Amygdala (tissue), 56 donors: ENCODE measurements around the gene ZSWIM3.
"Not testable (repeated sequence)": the region's sequence is repeated elsewhere in the genome, so short reads cannot be mapped to it uniquely, and the experiment has no call there.

ENCODE experiments used
- DNase-seq, 56 donors: peaks; one replicate each; lab custom pipeline; 2025; lab: John Stamatoyannopoulos, UW

Gene ZSWIM3

DNA sequence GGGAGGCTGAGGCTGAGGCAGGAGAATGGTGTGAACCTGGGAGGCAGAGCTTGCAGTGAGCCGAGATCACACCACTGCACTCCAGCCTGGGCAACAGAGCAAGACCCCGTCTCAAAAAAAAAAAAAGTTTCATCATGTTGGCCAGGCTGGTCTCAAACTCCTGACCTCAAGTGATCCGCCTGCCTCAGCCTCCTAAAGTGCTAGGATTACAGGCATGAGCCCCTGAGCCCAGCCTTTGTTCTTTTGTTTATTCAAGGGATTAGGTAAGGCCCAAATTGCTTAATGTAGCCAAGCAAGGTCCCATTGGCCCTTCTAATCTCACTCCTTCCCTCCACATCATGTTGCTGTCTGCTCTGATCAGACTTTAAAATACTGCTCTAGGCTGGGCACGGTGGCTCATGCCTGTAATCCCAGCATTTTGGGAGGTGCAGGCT lies 27.7 kb upstream of the ZSWIM3 start:
- DNase-seq = not testable (repeated sequence)

DNA sequence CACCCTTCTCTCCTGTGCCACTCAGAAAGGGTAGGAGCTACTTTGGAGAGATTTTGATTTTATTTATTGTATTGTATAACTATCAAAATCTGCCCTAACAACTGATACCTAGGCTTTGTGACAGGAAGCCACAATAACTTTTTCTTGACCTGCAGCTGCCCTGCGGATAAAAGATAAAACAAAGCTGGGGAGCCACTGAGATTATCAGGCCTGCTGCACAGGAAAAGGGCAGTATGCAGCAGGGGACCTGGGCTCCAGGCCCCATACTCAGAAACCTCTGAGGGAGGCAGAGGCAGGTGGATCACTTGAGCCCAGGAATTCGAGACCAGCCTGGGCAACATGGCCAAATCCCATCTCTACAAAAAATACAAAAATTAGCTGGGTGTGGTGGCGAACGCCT lies 24.8 kb upstream of the ZSWIM3 start:
- DNase-seq = no peak

DNA sequence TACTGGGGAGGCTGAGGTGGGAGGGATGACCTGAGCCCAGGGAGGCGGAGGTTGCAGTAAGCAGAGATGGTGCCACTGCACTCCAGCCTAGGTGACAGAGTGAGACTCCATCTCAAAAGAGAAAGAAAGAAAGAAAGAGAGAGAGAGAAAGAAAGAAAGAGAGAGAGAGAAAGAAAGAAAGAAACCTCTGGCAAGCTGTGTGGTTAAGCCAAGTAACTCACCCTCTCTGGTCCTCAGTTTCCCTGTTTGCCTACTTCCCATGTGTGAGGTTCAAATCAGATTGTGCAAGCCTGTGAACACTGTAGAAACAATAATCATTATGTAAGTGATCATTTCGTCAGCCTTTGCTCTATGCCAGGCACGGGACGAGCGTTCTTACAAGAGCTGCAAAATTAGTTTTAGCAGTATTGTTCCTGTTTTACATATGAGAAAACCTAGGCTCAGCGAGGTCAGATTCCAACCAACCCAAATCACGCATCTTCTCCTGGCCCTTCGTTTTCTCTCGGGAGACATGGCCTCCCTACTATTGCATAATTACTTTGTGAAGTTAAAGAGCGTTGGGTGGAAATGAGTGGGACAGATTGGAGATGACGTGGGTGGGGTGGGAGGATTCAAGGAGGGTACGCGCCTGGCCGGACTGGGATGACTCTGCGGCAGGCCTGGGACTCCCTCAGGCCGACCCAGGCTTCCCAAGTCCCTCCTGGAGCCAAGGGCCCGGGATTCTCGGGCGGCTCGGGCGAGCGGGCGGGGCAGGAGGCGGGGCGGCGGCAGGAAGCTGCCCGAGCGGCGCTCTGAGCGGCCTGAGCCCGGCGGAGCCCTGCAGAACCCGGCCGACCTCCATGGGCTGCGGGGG lies 24.2 kb upstream of the ZSWIM3 start, which contains the start of gene SNX21:
Gene SNX21 (plus strand): TSS at position 770 of the 853 bp plus-strand sequence. CDS start 121 bp downstream, outside the sequence.
- peak in 49 of 56 donors; percentile 16 to 80 (median 60) for DNase-seq

DNA sequence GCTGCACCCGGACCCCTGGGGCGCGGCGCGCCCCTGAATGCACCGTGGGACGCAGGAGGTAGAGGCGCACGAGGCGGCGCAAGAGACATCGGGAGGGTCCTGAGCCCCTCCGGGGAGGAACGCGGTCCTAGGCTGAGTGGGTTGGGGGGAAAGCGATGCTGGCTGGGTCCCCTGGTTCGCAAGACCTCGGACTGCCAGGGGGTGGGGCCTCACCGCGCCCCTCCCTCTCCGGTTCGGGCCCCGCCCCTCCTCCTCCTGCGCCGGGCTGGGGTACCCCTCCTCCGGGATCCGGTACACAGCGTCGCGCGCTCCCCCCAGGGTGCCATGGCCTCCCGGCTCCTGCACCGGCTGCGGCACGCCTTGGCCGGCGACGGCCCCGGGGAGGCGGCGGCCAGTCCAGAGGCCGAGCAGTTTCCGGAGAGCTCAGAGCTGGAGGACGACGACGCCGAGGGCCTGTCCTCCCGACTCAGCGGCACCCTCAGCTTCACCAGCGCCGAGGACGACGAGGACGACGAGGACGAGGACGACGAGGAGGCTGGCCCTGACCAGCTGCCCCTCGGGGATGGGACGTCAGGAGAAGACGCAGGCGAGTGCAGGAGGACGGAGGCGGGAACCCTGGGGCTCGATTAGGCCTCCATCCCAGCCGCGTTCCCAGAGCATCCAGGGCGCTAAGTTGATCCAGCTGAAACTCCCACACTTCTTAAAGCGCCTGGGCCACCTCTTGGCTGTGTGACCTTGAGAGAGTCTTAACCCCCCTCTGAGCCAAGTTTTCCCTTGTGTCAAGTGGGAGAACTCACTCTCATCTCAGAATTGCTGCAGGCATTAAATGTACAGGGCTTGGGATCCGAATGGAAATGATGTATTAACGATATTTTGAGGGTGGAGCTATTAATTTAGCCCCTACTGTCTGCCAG lies 23.3 kb upstream of the ZSWIM3 start:
- peak in 48 of 56 donors; percentile 16 to 80 (median 64) for DNase-seq

DNA sequence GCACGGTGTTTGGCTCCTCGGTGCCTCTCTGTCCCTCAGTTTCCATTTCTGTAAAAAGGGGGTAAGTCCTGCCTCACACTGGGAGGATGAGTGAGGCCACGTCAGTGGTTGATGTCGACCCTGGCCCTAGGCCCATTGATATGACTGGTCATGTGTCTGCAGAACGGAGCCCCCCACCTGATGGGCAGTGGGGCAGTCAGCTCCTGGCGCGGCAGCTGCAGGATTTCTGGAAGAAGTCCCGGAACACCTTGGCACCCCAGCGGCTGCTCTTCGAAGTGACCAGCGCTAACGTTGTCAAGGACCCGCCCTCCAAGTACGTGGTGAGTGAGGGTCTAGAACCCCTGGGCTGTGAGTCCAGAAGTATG lies 22.6 kb upstream of the ZSWIM3 start:
- DNase-seq = peak in 1 of 56 donors; percentile 38

DNA sequence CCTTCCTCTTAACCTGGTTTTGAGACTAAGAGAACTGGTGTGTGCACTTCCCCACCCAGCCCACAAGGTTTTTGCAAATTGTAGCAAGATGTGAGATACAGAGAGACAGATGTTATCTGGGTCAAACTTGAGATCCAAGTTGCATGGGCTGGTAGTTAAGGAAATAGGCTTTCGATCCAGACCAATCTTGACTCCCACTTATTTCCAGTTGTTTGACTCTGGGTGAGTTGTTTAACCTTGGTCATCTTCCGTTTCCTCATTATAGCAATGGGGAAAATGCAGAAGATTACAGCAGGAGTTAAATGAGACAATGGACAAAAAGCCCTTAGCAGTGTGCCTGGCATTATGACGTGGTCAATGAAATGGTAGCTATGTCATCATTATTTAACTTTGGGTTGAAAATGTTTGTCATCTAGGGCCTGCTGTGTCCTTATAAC lies 22.1 kb upstream of the ZSWIM3 start:
- DNase-seq = no peak

DNA sequence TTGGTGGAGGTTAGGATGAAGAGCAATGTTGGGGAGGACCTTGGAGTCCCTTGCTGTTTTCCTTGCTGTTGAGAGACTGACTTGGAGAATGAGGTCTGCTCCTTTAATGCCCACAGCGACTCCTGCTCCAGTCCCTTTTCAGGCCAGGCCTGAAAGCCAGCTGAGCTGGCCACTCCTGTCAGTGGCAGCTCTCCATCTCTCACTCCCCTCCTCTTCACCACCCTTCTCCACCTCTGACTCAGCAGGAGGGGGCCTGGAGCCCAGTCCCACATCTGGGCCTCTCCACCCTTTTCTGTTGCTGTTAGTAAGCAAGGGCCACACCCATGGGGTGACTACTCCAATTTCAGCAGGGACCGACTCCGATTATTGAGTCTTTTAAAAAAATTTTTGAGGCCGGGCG lies 21.6 kb upstream of the ZSWIM3 start:
- peak in 2 of 56 donors; percentile 11 to 17 for DNase-seq

DNA sequence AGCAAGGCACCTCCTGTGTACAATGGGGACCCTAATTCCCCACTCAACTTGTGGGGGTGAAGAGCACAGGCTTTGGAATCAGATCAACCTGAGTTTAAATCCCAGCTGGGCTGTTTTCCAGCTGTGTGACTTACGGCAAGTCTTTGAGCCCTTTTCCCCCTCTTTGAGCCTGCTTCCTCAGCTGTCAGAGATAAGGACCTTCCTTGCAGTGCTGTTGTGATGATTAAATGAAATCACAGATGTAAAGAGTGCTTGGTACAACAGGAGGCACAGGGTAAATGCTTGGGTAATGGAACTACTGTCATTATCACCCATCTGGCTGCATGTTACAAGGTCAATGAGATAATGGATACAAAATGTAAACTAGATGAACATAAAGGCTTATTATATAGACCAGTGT lies 20.6 kb upstream of the ZSWIM3 start:
- no peak for DNase-seq

DNA sequence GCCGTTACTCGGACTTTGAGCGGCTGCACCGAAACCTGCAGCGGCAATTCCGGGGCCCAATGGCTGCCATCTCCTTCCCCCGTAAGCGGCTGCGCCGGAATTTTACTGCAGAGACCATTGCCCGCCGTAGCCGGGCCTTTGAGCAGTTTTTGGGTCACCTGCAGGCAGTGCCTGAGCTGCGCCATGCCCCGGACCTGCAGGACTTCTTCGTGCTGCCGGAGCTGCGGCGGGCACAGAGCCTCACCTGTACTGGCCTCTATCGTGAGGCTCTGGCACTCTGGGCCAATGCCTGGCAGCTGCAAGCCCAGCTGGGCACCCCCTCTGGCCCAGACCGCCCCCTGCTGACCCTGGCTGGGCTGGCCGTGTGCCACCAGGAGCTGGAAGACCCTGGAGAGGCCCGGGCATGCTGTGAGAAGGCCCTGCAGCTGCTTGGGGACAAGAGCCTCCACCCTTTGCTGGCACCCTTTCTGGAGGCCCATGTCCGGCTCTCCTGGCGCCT lies 16.7 kb upstream of the ZSWIM3 start:
- peak in 1 of 56 donors; percentile 12 for DNase-seq

DNA sequence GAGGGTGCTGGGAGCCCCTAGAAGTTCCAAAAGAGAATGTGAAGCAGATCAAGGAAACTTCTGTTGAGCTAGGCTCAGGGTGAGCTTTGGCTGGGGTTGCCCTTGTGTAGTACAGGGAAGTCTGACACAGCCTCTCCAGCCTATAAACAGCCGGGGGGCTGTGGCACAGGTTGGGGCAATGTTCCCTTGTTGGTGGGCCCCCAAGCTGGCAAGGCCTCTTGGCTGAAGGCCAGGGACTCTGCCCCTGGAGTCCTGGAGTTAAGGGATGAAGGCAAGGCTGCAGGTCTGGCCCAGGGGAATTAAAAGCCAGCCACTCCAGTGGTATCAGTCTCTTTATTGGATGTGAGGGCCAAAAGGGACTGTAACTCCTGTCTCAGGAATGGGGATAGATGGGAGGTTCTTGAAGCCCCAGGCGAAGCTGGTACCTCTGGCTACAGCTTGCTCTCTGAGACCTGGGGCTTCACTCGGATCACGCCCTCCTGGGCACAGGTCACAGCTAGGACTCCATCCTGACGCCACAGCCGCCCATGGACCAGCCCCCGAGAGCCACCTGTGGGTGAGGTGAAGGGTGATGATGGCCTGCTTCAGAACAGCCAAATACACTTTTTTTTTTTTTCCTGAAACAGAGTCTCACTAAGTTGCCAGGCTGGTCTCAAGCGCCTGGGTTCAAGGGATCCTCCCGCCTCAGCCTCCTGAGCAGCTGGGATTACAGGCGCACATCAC lies 15.8 kb upstream of the ZSWIM3 start:
- DNase-seq = no peak

DNA sequence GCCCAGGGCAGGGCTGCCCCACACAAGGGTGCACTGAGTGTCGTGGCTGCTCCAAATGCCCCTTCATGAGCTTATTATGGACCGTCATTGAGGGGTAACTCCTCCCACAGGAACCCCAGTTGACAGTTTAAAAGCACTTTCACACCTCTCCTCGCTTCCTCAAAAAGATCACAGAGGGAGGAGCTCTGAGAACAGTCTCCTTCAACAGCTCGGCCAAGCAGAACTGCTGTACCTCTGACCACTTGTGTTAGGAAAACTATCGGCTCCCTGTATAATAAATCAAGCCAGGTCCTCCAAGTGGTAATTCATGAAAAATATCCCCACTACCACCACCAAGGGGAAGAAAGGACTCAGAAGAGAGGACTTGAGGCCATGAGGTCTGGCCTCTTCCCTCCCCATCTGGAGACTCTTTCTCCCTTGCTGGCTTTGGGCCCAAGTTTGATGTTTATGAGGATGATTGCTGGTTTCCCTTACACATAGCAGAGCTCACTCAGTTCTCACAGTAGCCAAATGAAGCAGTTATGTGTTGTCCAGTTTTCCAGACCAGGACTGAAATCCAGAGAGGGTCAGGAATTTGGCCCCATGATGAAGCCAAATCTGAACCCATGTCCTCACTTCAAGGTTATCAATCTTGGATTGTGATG lies 15.1 kb upstream of the ZSWIM3 start:
- DNase-seq = no peak

DNA sequence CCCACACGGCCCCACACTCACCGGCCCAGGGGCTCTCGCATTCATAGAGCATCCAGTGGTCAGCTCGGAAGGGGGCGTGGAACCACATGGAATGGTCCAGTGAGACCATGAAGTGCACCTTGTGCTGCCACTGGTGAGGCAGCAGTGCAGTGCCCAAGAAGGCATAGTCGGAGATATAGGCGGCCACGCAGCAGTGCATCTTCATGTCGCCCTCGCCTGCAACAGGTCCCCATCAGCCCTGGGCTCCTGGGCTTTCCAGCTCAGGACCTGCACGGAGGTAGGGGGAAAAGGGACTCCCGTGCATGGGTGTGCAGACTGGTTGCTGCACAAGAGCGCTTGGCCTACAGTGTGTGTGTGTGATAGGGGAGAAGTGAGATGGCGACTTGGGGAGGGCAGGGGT lies 13.9 kb upstream of the ZSWIM3 start:
- DNase-seq = no peak

DNA sequence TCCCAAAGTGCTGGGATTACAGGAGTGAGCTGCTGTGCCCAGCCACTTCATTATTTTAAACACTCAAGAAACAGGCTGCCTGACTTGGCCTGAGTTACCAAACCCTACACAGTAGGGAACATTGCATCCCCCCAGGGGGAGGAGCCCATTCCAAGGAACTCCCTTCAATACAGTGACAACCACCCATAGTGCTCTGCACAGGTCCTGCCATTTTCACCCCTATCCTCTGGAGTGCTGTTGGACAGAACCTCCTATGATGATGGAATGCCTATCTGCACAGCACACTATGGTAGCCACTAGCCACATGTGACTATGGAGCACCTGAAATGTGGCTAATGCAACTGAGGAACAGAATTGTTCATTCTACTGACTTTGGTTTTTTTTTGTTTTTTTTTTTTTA lies 12.0 kb upstream of the ZSWIM3 start:
- no peak for DNase-seq

DNA sequence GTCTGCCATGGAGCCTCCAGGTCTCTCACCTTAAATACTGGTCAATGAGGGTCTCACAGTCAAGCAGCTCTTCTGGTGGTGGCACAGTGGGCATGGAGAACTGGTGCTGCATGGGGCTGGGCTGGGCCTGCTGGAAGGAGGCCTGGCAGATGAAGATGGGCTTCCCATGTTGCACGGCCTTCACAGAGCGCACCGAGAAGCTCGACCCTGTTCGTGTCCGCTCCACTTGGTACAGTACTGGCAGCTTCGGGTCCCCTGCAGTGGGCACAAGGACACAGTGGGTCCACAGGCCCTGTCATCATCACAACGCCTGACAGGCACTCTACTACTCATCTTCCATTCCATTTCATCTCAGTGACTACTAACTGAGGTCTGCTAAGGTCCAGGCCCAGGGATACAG lies 9.0 kb upstream of the ZSWIM3 start:
- DNase-seq = no peak

DNA sequence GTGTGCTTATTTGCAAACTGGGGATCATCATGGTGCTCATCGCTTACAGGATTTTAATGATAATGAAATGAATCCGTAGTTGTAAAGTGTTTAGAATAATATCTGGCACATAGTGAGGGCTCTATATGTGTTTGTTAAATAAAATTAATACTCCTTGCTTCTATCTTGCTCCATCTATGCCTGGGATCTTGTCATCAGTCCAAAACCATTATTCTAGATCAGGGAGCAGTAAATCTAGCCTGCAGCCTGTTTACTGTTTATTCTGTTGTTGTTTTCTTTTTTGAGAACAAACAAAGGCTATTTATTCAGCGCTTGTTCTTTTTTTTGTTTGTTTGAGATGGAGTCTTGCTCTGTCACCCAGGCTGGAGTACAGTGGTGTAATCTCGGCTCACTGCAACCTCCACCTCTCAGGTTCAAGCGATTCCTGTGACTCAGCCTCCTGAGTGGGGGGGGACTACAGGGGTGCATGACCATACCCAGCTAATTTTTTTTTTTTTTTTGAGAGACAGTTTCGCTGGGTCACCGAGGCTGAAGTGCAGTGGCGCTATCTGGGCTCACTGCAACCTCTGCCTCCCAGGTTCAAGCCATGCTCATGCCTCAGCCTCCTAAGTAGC lies 8.3 kb upstream of the ZSWIM3 start:
- no peak for DNase-seq

DNA sequence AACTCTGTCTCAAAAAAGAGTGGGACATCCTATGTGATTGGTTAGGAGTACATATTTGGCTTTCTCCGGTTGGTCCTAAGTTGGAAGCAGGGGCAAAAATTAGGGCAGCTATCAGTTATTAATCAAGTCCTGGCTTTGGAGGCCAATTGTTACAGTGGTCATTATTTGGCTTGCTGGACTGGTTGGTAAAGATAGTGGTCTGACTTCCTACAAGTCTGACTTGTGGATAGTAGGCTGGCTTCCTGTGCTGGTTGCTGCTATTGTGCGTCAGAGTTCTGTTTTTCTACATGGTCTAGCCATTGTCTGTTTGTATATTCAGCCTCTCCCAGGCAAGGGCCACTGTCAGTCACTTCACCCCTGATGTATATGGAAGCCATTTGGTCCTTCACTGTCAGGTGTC lies 7.2 kb upstream of the ZSWIM3 start:
- no peak for DNase-seq

DNA sequence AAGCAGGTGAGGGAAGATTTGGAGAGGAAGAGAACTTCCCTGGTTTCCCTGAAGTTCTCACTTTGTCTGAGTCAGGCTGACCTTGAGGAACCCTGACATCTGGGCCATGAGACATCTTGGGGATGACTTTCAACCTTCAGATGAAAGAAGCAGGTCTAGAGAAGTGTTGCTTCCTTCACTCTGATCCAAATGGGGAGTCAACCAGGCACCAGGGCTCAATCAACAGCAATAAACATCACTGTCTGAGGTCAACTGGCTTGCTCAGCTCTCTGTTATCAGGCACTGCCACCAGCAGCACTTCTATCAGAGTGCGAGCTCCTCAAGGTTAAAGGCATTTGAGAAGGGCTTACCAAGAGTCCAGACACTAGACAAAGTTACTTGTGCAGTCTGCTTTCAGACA lies 6.5 kb upstream of the ZSWIM3 start:
- DNase-seq = no peak

DNA sequence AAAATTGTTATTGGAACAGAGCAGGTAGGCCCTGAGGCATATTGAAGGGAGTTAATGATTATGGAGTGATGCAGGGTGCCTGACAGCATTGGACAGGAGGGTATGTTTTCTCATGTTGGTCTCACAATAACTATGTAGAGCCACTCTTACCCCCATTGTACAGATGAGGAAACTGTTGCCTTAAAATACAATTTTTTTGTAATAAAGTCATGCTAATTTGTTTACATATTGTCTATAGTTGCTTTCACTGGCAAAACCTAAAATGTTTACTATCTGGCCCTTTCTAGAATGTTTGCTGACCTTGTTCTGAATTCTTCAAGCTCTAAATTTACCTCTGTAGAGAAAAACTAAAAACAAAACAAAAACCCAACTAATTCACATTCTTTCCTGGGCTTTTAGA lies 5.9 kb upstream of the ZSWIM3 start:
- DNase-seq = no peak

DNA sequence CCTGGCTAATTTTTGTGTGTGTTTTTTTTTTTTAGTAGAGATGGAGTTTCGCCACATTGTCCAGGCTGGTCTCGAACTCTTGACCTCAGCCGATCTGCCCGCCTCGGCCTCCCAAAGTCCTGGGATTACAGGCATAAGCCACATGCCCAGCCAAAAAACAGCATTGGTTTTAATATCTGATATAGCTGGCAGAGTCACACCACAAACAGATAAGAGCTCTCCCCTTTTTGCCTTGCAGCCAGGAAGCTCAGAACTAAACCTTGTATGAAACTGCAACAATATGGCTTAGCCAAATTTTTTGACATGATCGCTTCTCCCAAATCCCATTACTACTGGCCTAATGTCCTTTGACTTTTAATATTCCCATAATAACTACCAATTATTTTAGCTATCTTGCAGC lies 5.1 kb upstream of the ZSWIM3 start:
- no peak for DNase-seq

DNA sequence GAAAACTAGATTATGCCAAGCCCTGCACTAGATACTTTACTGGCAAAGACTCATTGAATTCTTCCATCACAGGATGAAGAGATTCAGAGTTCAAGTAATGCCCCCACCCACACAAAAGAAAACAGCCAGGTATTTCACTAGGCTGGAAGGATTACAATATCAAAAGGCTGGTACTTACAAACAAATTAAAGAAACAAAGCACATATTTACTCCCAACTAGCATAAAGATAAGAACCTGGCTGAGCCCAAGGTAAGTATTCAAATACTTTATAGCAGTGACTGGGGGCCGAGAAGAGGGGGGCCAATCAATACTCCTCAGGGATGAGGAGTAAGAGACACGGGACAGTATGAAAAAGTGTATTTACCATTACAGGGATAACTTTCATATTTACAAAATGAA lies 3.9 kb upstream of the ZSWIM3 start:
- no peak for DNase-seq
